Liver (tissue), 9 donors: ENCODE data around the gene APBB1IP. TPM values are rescaled to one million over a fixed set of nuclear protein-coding genes. Genes with fewer than 3 reads are reported as not detected.
"Not testable (repeated sequence)": the region's sequence is repeated elsewhere in the genome, so short reads cannot be mapped to it uniquely, and the experiment has no call there.

Experiments
- DNase-seq: peaks from one replicate; pipeline ENCODE4 v3.0.0-alpha.2; 2017; ENCODE audit warnings: low spot score
- H3K27ac ChIP-seq, 2 donors: one replicate each; pipeline ENCODE4 v1.7.0; 2013; ENCODE audit warnings: inconsistent platforms in 2 of 2, low read length in 2 of 2, control low read depth in 1 of 2, low read depth in 1 of 2, mild to moderate bottlenecking in 1 of 2
- H3K27me3 ChIP-seq, 4 donors: one replicate each; pipeline versions ENCODE4 v1.6.1 to v1.7.0; 2013; ENCODE audit warnings: low read length in 3 of 4, inconsistent platforms in 1 of 4, mild to moderate bottlenecking in 1 of 4, moderate library complexity in 1 of 4; ENCODE audit not compliant: control insufficient read depth in 4 of 4, insufficient read depth in 4 of 4
- H3K36me3 ChIP-seq, 4 donors: one replicate each; pipeline versions ENCODE4 v1.6.1 to v1.7.0; 2013; ENCODE audit warnings: low read length in 3 of 4, mild to moderate bottlenecking in 3 of 4, low read depth in 1 of 4, moderate library complexity in 1 of 4; ENCODE audit not compliant: control insufficient read depth in 4 of 4, insufficient read depth in 3 of 4
- H3K4me1 ChIP-seq, 4 donors: one replicate each; pipeline versions ENCODE4 v1.6.1 to v1.7.0; 2013; ENCODE audit warnings: low read length in 3 of 4, mild to moderate bottlenecking in 3 of 4, moderate library complexity in 1 of 4; ENCODE audit not compliant: control insufficient read depth in 4 of 4, insufficient read depth in 4 of 4
- H3K4me3 ChIP-seq, 3 donors: one replicate each; pipeline versions ENCODE4 v1.6.1 to v1.7.0; 2013; ENCODE audit warnings: low read length in 3 of 3, control low read depth in 1 of 3, low read depth in 1 of 3, mild to moderate bottlenecking in 1 of 3
- H3K9ac ChIP-seq, 2 donors: one replicate each; pipeline ENCODE4 v1.7.0; 2013; ENCODE audit warnings: low read length in 2 of 2, mild to moderate bottlenecking in 2 of 2, moderate library complexity in 2 of 2, control low read depth in 1 of 2, low read depth in 1 of 2
- H3K9me3 ChIP-seq, 4 donors: one replicate each; pipeline versions ENCODE4 v1.6.1 to v1.7.0; 2013; ENCODE audit warnings: low read length in 3 of 4; ENCODE audit not compliant: control insufficient read depth in 4 of 4
- FOXA1 ChIP-seq: IDR thresholded peaks from 2 replicates; pipeline ENCODE4 v1.6.1; 2016; ENCODE audit warnings: antibody characterized with exemption
- FOXA2 ChIP-seq: IDR thresholded peaks from 2 replicates; pipeline ENCODE4 v1.6.1; 2016; ENCODE audit warnings: antibody characterized with exemption
- GABPA ChIP-seq, 2 donors: IDR thresholded peaks in 1 of 2; conservative IDR thresholded peaks in 1 of 2; 2 replicates each; pipeline ENCODE4 v1.6.1; 2016; ENCODE audit warnings: antibody characterized with exemption in 2 of 2, mild to moderate bottlenecking in 1 of 2, moderate library complexity in 1 of 2
- HNF4A ChIP-seq, 2 donors: conservative IDR thresholded peaks; 2 replicates each; pipeline ENCODE4 v1.6.1; 2016; ENCODE audit warnings: antibody characterized with exemption in 2 of 2, mild to moderate bottlenecking in 2 of 2
- HNF4G ChIP-seq: IDR thresholded peaks from 2 replicates; pipeline ENCODE4 v1.6.1; 2016; ENCODE audit warnings: antibody characterized with exemption
- JUND ChIP-seq, 2 donors: IDR thresholded peaks; 2 replicates each; pipeline ENCODE4 v1.6.1; 2016; ENCODE audit warnings: antibody characterized with exemption in 2 of 2
- NR2F2 ChIP-seq: IDR thresholded peaks from 2 replicates; pipeline ENCODE4 v1.6.1; 2016; ENCODE audit warnings: antibody characterized with exemption
- RAD21 ChIP-seq, 2 donors: IDR thresholded peaks; 2 replicates each; pipeline ENCODE4 v1.6.1; 2016; ENCODE audit warnings: antibody characterized with exemption in 2 of 2, mild to moderate bottlenecking in 2 of 2
- RXRA ChIP-seq, 2 donors: IDR thresholded peaks; 2 replicates each; pipeline ENCODE4 v1.6.1; 2017 to 2018; ENCODE audit warnings: antibody characterized with exemption in 2 of 2, mild to moderate bottlenecking in 1 of 2
- SP1 ChIP-seq: IDR thresholded peaks from 2 replicates; pipeline ENCODE4 v1.6.1; 2018; ENCODE audit warnings: antibody characterized with exemption, mild to moderate bottlenecking
- TAF1 ChIP-seq: conservative IDR thresholded peaks from 2 replicates; pipeline ENCODE4 v1.6.1; 2016; ENCODE audit warnings: antibody characterized with exemption, mild to moderate bottlenecking
- YY1 ChIP-seq: IDR thresholded peaks from 2 replicates; pipeline ENCODE4 v1.6.1; 2016; ENCODE audit warnings: antibody characterized with exemption, mild to moderate bottlenecking
- WGBS: extraction: QIAGEN DNeasy Blood & Tissue Kit; methylation state at CpG from one replicate; pipeline ENCODE4 v1.1.7; 2013; 5-methylcytosine and 5-hydroxymethylcytosine counted together
- polyA plus RNA-seq, 2 donors: library from polyadenylated mRNA; stranded (reverse) in 1 of 2; unstranded in 1 of 2; fragments of 200-250 nt in 1 of 2; fragments of >200 nt in 1 of 2; fragmentation: Nextera tagmentation in 1 of 2; extraction: Ambion mirVana in 1 of 2; gene quantifications; one replicate each; pipeline versions ENCODE4 v1.2.1 to v1.2.3, GENCODE V29; 2013 to 2015
- total RNA-seq, 2 donors: library from RNA; depleted of rRNA; stranded (reverse); fragments of >200 nt; gene quantifications; one replicate each; pipeline ENCODE4 v1.2.3, GENCODE V29; 2014
- TF ChIP-seq, protein P1 (sequence below): IDR thresholded peaks from 2 replicates; pipeline ENCODE4 v1.6.1; 2016; ENCODE audit warnings: antibody characterized with exemption
- TF ChIP-seq, protein P2 (sequence below): IDR thresholded peaks from 2 replicates; pipeline ENCODE4 v1.6.1; 2016; ENCODE audit warnings: antibody characterized with exemption
- TF ChIP-seq, protein P3 (sequence below): IDR thresholded peaks from 2 replicates; pipeline ENCODE4 v1.6.1; 2016; ENCODE audit warnings: antibody characterized with exemption
- TF ChIP-seq, protein P4 (sequence below): fragments of 150-350 bp; IDR thresholded peaks from 2 replicates; pipeline ENCODE4 v1.5.1; 2017; ENCODE audit warnings: improper control_type of control experiment, low read depth, low read length; ENCODE audit not compliant: missing input control
- donor health status: healthy.
- donor health status: healthy.
- donor health status: healthy.
- donor health status: healthy.
- donor health status: healthy.

APBB1IP gene
- total and polyA plus RNA-seq, 4 donors: 9.3 to 28.4 (median 12.8) TPM

DNA sequence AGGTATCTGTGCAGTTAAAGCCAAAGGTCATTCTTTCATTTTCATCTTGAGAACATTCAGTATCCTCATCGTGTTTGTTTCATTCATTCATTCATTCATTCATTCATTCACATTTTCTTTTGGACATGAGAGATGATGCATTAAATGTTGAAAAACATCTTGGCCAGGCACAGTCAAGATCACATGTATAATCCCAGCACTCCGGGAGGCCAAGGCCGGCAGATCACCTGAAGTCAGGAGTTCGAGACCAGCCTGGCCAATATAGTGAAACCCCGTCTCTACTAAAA lies 34.3 kb downstream of the APBB1IP start:
- H3K4me1 ChIP-seq: peaks cover 0 to 4% (median 2%) of the 10 kb centered on the region in 4 donors
- H3K27ac ChIP-seq: no peak overlapping the region
- H3K9ac ChIP-seq: no peak overlapping the region
- H3K27me3 ChIP-seq: no peaks in the 10 kb centered on the region
- H3K36me3 ChIP-seq: peaks cover 0 to 2% (median 0%) of the 10 kb centered on the region in 4 donors
- 85% methylated on average over 5 of the region's 5 CpGs for WGBS
- DNase-seq: no peak
- no peak overlapping the region for H3K4me3 ChIP-seq
- TF ChIP-seq FOXA2: no peak
- TF ChIP-seq TAF1: no peak
- TF ChIP-seq HNF4G: no peak
- TF ChIP-seq, protein P1, sequence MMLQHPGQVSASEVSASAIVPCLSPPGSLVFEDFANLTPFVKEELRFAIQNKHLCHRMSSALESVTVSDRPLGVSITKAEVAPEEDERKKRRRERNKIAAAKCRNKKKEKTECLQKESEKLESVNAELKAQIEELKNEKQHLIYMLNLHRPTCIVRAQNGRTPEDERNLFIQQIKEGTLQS: no peak
- no peak for TF ChIP-seq SP1
- TF ChIP-seq FOXA1: no peak
- TF ChIP-seq, protein P2, sequence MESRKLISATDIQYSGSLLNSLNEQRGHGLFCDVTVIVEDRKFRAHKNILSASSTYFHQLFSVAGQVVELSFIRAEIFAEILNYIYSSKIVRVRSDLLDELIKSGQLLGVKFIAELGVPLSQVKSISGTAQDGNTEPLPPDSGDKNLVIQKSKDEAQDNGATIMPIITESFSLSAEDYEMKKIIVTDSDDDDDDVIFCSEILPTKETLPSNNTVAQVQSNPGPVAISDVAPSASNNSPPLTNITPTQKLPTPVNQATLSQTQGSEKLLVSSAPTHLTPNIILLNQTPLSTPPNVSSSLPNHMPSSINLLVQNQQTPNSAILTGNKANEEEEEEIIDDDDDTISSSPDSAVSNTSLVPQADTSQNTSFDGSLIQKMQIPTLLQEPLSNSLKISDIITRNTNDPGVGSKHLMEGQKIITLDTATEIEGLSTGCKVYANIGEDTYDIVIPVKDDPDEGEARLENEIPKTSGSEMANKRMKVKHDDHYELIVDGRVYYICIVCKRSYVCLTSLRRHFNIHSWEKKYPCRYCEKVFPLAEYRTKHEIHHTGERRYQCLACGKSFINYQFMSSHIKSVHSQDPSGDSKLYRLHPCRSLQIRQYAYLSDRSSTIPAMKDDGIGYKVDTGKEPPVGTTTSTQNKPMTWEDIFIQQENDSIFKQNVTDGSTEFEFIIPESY: no peak
- no peaks in the 10 kb centered on the region for H3K9me3 ChIP-seq

DNA sequence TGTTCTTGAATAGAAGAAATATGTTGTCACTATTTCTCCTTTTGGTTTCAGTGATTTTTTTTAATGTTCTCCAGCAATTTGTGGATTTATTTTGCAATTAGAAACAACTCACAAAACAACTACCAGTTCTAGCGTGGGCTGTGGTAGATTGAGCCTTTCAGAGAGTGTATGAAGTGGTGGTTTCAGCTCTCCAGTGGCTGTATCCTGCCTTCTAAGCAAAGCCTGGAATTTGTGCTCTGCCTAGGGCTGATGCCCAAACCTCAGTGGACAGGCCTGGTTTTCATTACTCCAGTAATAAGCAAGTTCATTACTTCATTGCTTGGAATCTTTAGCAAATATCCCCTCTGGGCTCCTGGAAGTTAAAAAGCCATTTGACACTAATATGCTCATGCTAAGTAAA lies 35.9 kb downstream of the APBB1IP start:
- peaks cover 0 to 2% (median 0%) of the 10 kb centered on the region in 4 donors for H3K36me3 ChIP-seq
- no peak overlapping the region for H3K9ac ChIP-seq
- H3K27ac ChIP-seq: no peak overlapping the region
- TF ChIP-seq SP1: no peak
- no peak for TF ChIP-seq RXRA (IDR thresholded peaks at IDR 0.05)
- TF ChIP-seq, protein P3, sequence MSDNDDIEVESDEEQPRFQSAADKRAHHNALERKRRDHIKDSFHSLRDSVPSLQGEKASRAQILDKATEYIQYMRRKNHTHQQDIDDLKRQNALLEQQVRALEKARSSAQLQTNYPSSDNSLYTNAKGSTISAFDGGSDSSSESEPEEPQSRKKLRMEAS: no peak
- TF ChIP-seq NR2F2: no peak
- no peak for TF ChIP-seq RAD21 (IDR thresholded peaks at IDR 0.05)
- no peak for TF ChIP-seq HNF4A (conservative IDR thresholded peaks at IDR 0.05)
- TF ChIP-seq, protein P1: no peak
- no peak for TF ChIP-seq JUND (IDR thresholded peaks at IDR 0.05)
- TF ChIP-seq, protein P2: no peak
- no peak for TF ChIP-seq GABPA (IDR thresholded peaks at IDR 0.05 in 1 of 2, conservative IDR thresholded peaks at IDR 0.05 in 1 of 2)
- TF ChIP-seq, protein P4, sequence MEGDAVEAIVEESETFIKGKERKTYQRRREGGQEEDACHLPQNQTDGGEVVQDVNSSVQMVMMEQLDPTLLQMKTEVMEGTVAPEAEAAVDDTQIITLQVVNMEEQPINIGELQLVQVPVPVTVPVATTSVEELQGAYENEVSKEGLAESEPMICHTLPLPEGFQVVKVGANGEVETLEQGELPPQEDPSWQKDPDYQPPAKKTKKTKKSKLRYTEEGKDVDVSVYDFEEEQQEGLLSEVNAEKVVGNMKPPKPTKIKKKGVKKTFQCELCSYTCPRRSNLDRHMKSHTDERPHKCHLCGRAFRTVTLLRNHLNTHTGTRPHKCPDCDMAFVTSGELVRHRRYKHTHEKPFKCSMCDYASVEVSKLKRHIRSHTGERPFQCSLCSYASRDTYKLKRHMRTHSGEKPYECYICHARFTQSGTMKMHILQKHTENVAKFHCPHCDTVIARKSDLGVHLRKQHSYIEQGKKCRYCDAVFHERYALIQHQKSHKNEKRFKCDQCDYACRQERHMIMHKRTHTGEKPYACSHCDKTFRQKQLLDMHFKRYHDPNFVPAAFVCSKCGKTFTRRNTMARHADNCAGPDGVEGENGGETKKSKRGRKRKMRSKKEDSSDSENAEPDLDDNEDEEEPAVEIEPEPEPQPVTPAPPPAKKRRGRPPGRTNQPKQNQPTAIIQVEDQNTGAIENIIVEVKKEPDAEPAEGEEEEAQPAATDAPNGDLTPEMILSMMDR: no peak
- TF ChIP-seq FOXA1: no peak
- TF ChIP-seq YY1: no peak
- H3K9me3 ChIP-seq: no peaks in the 10 kb centered on the region
- H3K4me3 ChIP-seq: no peak overlapping the region
- WGBS: 83% methylated on average over 1 of the region's 1 CpG
- no peak for DNase-seq
- H3K27me3 ChIP-seq: no peaks in the 10 kb centered on the region
- no peaks in the 10 kb centered on the region for H3K4me1 ChIP-seq

DNA sequence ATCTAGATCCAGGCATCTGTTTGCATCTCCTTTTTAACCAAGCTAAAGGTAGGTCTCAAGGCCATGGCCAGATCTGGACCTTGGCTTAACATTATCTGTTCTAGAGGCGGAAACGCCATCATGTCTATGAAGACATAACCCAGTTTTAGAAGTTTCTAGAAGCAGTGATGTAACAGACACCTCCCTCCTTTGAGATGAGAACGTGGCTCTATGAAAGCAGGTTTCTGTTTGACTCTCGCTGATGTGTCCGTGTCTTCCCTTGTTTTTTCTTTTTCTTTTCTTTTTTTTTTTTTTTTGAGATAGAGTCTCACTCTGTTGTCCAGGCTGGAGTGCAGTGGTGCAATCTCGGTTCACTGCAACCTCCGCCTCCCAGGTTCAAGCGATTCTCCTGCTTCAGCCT lies 36.7 kb downstream of the APBB1IP start:
- H3K4me3 ChIP-seq, DNase-seq, H3K4me1 ChIP-seq, H3K9me3 ChIP-seq, H3K36me3 ChIP-seq, H3K27me3 ChIP-seq, H3K9ac ChIP-seq: not testable (repeated sequence)
- peak overlapping the region in 1 of 2 donors; percentile 8 for H3K27ac ChIP-seq
- WGBS: 91% methylated on average over 8 of the region's 8 CpGs
